DND-41 (cell line): Measurements from ENCODE around the gene ARL4D.

Experiments
- EZH2 ChIP-seq: IDR thresholded peaks from 3 replicates; pipeline ENCODE4 v1.6.1; 2012; ENCODE audit warnings: borderline replicate concordance, low read depth, mild to moderate bottlenecking, moderate library complexity, low read length, inconsistent platforms; ENCODE audit not compliant: severe bottlenecking
- TF ChIP-seq, protein P1 (sequence below): IDR thresholded peaks from 2 replicates; pipeline ENCODE4 v1.5.1; 2012; ENCODE audit warnings: borderline replicate concordance, low read length, moderate library complexity, mild to moderate bottlenecking; ENCODE audit not compliant: poor library complexity, severe bottlenecking; ENCODE audit errors: extremely low read depth

DNA sequence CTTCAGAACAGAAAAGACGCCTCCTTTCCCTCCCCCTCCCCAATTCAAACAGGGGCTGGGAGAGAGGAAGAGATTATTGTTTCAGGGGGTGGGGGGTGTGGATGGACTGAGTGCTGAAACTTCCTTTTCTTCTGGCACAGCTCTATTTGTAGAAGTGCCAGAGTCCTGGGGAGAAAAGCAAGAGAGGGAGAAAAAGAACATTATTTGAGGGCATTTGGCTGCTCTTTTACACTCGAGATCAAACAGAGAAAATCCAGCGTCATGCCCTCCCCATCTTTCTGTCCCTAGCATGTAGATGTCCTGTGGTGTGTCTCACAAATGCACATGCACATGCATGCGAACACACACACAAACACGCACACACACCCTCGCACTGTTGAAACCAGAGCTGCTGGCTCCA lies 13.0 kb downstream of the ARL4D start:
- TF ChIP-seq, protein P1, sequence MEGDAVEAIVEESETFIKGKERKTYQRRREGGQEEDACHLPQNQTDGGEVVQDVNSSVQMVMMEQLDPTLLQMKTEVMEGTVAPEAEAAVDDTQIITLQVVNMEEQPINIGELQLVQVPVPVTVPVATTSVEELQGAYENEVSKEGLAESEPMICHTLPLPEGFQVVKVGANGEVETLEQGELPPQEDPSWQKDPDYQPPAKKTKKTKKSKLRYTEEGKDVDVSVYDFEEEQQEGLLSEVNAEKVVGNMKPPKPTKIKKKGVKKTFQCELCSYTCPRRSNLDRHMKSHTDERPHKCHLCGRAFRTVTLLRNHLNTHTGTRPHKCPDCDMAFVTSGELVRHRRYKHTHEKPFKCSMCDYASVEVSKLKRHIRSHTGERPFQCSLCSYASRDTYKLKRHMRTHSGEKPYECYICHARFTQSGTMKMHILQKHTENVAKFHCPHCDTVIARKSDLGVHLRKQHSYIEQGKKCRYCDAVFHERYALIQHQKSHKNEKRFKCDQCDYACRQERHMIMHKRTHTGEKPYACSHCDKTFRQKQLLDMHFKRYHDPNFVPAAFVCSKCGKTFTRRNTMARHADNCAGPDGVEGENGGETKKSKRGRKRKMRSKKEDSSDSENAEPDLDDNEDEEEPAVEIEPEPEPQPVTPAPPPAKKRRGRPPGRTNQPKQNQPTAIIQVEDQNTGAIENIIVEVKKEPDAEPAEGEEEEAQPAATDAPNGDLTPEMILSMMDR = no peak
- no peak for TF ChIP-seq EZH2
